ENCODE measurements around the gene KCNJ4.

The KCNJ4 gene

GRCh38 chr22:38436629-38437395, 18.2 kb downstream of the KCNJ4 start:
- Histone ChIP-seq H3K9ac (ENCODE audit: low read depth, low read length) (no peak overlapping the region), H3K36me3 (ENCODE audit: insufficient read depth, low read length) (no peaks in the 10 kb centered on the region), H3K4me1 (ENCODE audit: insufficient read depth, low read length) (peaks cover 2% of the 10 kb centered on the region; the same call in 1 of the 2 replicates), H3K9me3 (ENCODE audit: control insufficient read depth, insufficient read depth, low read length) (no peaks in the 10 kb centered on the region)

GRCh38 chr22:38435965-38436364, 19.0 kb downstream of the KCNJ4 start:
- Histone ChIP-seq H3K4me1 (ENCODE audit: insufficient read depth, low read length) (peaks cover 6% of the 10 kb centered on the region; the same call in 1 of the 2 replicates), H3K9ac (ENCODE audit: low read depth, low read length) (no peak overlapping the region), H3K9me3 (ENCODE audit: control insufficient read depth, insufficient read depth, low read length) (no peaks in the 10 kb centered on the region), H3K36me3 (ENCODE audit: insufficient read depth, low read length) (no peaks in the 10 kb centered on the region)

DNA sequence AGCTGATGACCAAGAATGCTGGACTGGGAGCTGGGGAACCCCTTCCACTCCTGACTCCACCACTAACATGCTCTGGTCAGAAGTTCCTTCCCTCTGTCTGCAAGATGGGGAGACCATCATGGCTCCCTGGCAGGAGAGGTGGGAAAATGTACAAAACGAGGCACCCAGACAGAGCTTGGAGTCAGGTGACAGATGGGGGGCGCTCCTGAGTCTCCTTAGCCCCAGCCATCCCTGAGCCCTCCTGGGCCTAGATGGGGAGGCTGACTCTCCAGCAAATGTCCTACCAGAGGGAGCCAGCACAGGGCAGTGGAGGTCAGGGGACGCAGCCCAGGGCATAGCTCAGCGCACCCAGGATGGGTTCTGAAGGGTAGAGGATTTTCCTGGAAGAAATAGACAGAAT, 20.0 kb downstream of the KCNJ4 start:
- no peaks in the 10 kb centered on the region for H3K9me3 ChIP-seq (ENCODE audit: control insufficient read depth, insufficient read depth, low read length)

DNA sequence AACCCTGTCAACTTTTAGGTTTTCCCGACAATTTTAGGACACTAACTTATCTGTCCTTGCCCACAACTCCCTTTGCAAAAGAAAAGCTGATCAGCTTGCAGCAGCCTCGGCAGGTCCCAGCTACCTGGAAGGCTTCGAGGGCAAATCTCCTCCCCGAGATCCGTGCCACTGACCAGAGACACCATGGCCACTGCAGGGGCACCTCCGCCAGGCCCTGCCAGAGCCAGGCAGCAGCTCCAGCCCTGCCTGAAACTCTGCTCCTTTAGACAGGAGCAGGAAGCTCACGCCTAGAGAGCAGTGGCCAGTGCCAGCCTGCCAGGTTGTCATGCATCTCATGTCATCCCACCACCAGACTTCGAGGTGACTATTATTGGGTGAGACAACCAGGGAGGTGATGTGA, 21.1 kb downstream of the KCNJ4 start:
- no peak overlapping the region for H3K9ac ChIP-seq (ENCODE audit: low read depth, low read length)
- no peaks in the 10 kb centered on the region for H3K9me3 ChIP-seq (ENCODE audit: control insufficient read depth, insufficient read depth, low read length)
- peaks cover 6% of the 10 kb centered on the region; the same call in 1 of the 2 replicates for H3K4me1 ChIP-seq (ENCODE audit: insufficient read depth, low read length)
- no peaks in the 10 kb centered on the region for H3K36me3 ChIP-seq (ENCODE audit: insufficient read depth, low read length)

More for the DNA sequence above, 20.0 kb downstream of the KCNJ4 start:
- no peaks in the 10 kb centered on the region for H3K36me3 ChIP-seq (ENCODE audit: insufficient read depth, low read length)
- H3K4me1 ChIP-seq (ENCODE audit: insufficient read depth, low read length) = peaks cover 6% of the 10 kb centered on the region; the same call in 1 of the 2 replicates
- no peak overlapping the region for H3K9ac ChIP-seq (ENCODE audit: low read depth, low read length)

GRCh38 chr22:38432264-38432663, 22.7 kb downstream of the KCNJ4 start:
- H3K9me3 ChIP-seq (ENCODE audit: control insufficient read depth, insufficient read depth, low read length) = no peaks in the 10 kb centered on the region
- no peaks in the 10 kb centered on the region for H3K36me3 ChIP-seq (ENCODE audit: insufficient read depth, low read length)
- no peak overlapping the region for H3K9ac ChIP-seq (ENCODE audit: low read depth, low read length)
- peaks cover 6% of the 10 kb centered on the region; the same call in 1 of the 2 replicates for H3K4me1 ChIP-seq (ENCODE audit: insufficient read depth, low read length)

- H3K36me3 ChIP-seq (ENCODE audit: insufficient read depth, low read length) = no peaks in the 10 kb centered on the region
- H3K4me1 ChIP-seq (ENCODE audit: insufficient read depth, low read length) = peaks cover 6% of the 10 kb centered on the region; the same call in 1 of the 2 replicates
- no peak overlapping the region for H3K9ac ChIP-seq (ENCODE audit: low read depth, low read length)
- H3K9me3 ChIP-seq (ENCODE audit: control insufficient read depth, insufficient read depth, low read length) = no peaks in the 10 kb centered on the region
Observed at GRCh38 chr22:38431266-38432010, 23.6 kb downstream of the KCNJ4 start.

GRCh38 chr22:38429499-38430068, 25.4 kb downstream of the KCNJ4 start:
- Histone ChIP-seq H3K36me3 (ENCODE audit: insufficient read depth, low read length) (no peaks in the 10 kb centered on the region), H3K9ac (ENCODE audit: low read depth, low read length) (no peak overlapping the region), H3K4me1 (ENCODE audit: insufficient read depth, low read length) (peaks cover 5% of the 10 kb centered on the region; the same call in 1 of the 2 replicates), H3K9me3 (ENCODE audit: control insufficient read depth, insufficient read depth, low read length) (no peaks in the 10 kb centered on the region)

- H3K4me1 ChIP-seq (ENCODE audit: insufficient read depth, low read length) = peaks cover 14% of the 10 kb centered on the region
- no peaks in the 10 kb centered on the region for H3K9me3 ChIP-seq (ENCODE audit: control insufficient read depth, insufficient read depth, low read length)
- no peak overlapping the region for H3K9ac ChIP-seq (ENCODE audit: low read depth, low read length)
- no peaks in the 10 kb centered on the region for H3K36me3 ChIP-seq (ENCODE audit: insufficient read depth, low read length)
Observed at GRCh38 chr22:38428714-38429113, 26.3 kb downstream of the KCNJ4 start.

- no peaks in the 10 kb centered on the region for H3K36me3 ChIP-seq (ENCODE audit: insufficient read depth, low read length)
- no peaks in the 10 kb centered on the region for H3K9me3 ChIP-seq (ENCODE audit: control insufficient read depth, insufficient read depth, low read length)
- no peak overlapping the region for H3K9ac ChIP-seq (ENCODE audit: low read depth, low read length)
- peaks cover 21% of the 10 kb centered on the region for H3K4me1 ChIP-seq (ENCODE audit: insufficient read depth, low read length)
Observed at GRCh38 chr22:38427940-38428339, 27.1 kb downstream of the KCNJ4 start.

- no peaks in the 10 kb centered on the region for H3K36me3 ChIP-seq (ENCODE audit: insufficient read depth, low read length)
- no peak overlapping the region for H3K9ac ChIP-seq (ENCODE audit: low read depth, low read length)
- H3K9me3 ChIP-seq (ENCODE audit: control insufficient read depth, insufficient read depth, low read length) = no peaks in the 10 kb centered on the region
- H3K4me1 ChIP-seq (ENCODE audit: insufficient read depth, low read length) = peaks cover 24% of the 10 kb centered on the region
Observed at GRCh38 chr22:38427465-38427864, 27.5 kb downstream of the KCNJ4 start.

DNA sequence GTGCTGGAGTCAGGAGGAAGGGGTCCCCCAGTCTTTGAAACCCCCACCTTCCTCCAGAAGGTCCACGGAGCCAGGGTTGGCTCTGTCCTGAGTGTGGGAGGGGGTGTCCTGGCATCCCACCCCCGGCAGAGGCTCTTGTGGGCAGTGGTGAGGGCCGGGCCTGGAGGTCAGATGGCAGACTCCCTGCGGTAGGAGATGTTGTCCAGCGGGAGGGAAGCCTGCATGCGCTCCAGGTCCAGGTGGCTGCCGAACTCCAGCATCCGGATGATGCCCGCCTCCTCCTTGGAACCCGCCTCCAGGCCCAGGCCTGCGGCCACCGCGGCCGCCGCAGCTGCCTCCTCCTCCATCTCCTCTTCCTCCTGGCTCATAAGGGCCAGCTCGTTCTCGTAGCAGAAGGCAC, 28.4 kb downstream of the KCNJ4 start:
- Histone ChIP-seq H3K9me3 (ENCODE audit: control insufficient read depth, insufficient read depth, low read length) (no peaks in the 10 kb centered on the region), H3K36me3 (ENCODE audit: insufficient read depth, low read length) (no peaks in the 10 kb centered on the region), H3K4me1 (ENCODE audit: insufficient read depth, low read length) (peaks cover 23% of the 10 kb centered on the region), H3K9ac (ENCODE audit: low read depth, low read length) (no peak overlapping the region)

- no peaks in the 10 kb centered on the region for H3K9me3 ChIP-seq (ENCODE audit: control insufficient read depth, insufficient read depth, low read length)
- no peak overlapping the region for H3K9ac ChIP-seq (ENCODE audit: low read depth, low read length)
- H3K36me3 ChIP-seq (ENCODE audit: insufficient read depth, low read length) = no peaks in the 10 kb centered on the region
- H3K4me1 ChIP-seq (ENCODE audit: insufficient read depth, low read length) = peaks cover 24% of the 10 kb centered on the region
Observed at GRCh38 chr22:38424525-38425080, 30.4 kb downstream of the KCNJ4 start.

DNA sequence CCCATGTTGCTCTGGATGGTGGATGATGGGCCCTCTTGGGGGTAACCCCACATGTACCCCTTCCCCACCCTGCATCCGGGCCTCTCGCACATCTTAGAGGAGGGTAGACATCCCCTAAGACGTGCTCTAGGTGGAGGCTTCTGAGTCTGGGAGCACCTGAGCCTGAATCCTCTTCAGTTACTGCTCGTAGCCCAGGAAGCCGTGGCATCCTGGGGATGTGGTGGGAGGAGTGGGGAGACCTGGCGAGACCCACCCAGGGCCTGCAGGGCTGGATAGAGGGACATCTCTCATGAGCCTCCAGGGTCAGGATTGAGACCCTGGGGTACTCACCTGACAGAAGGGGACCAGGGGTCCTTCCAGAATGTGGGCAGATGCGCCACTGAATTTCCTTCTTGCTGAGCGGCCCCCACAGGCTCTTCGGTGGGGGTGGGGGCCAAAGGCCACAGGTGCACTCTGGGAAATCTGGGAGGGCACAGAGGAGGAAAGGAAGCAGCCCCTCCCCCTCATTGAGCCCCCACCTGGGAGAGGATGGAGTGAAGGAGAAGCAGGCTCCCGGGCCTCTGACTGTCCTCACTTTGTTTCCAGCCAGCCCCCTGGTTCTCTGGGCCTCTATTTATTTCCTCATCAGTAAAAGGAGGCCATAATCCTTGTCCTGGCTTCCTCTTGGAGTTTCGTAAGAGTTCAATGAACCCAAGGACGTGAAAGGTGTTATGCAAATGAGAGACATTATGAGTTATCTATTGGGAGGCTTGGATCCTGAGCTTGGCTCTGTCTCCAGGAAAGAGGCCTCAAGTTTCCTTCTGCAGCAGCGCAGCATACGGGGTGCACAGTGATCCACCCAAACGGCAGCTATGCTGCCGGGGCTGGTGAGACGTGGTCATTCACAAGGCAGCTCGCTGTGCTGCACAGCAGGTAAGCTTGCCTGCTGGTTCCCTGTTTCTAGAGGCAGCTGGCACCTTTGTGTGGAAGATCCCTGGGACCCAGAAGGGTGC, 31.2 kb downstream of the KCNJ4 start:
- Histone ChIP-seq H3K4me1 (ENCODE audit: insufficient read depth, low read length) (peaks cover 24% of the 10 kb centered on the region), H3K9ac (ENCODE audit: low read depth, low read length) (no peak overlapping the region), H3K9me3 (ENCODE audit: control insufficient read depth, insufficient read depth, low read length) (no peaks in the 10 kb centered on the region), H3K36me3 (ENCODE audit: insufficient read depth, low read length) (no peaks in the 10 kb centered on the region)

Data from ES-I3 (cell line).